Measurements from ENCODE around the gene ATAD5. TPM values are rescaled to one million over a fixed set of nuclear protein-coding genes. Genes with fewer than 3 reads are reported as not detected.

Gene ATAD5
- 0.36 TPM for total RNA-seq
- long read RNA-seq, partial matches to known transcripts, result 0 of 1 reads
- long read RNA-seq, other reads (novel, unspliced or antisense), result 1 of 1 reads

- intact Hi-C loops (cut with micrococcal nuclease), result no loop called here
- peak; percentile 93 for DNase-seq
- peak within 1 kb of the TSS; percentile 94 for H3K4me3 ChIP-seq
- H3K9me3 ChIP-seq (replicated peaks), result no peaks in the 10 kb centered on the region
- H3K36me3 ChIP-seq, result no peaks in the 10 kb centered on the region
- no peaks in the 10 kb centered on the region for H3K27me3 ChIP-seq (ENCODE audit: low read depth)
- no peak for TF ChIP-seq CTCF (IDR thresholded peaks at IDR 0.05; ENCODE audit: borderline replicate concordance)
- peak within 1 kb of the TSS; percentile 26 for H3K27ac ChIP-seq (replicated peaks)
- H3K4me1 ChIP-seq, result peaks cover 19% of the 10 kb centered on the region
These were observed at the start of gene ATAD5 for GRCh38 chr17:30831663-30832437. Gene ATAD5 (plus strand): TSS chr17:30831966. CDS start chr17:30832348, 382 bp downstream.

DNA sequence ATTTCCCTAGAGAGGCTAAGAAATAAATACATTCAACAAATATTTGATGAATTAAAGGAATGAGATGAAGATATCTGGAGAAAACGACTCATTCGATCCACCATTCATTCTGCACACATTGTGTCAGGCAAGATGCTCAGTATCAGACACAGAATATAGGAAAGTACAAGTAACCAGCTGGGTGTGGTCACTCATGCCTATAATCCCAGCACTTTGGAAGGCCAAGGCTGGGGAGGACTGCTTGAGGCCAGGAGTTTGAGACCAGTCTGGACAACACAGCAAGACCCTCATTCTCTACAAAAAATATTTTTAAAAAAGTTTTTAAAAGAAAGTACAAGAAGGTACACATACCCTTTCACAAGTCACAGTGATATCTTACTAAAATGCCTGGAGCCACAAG lies 49.6 kb upstream of the ATAD5 start:
- no peak for DNase-seq
- peaks cover 72% of the 10 kb centered on the region for H3K36me3 ChIP-seq
- intact Hi-C loops (cut with micrococcal nuclease), result no loop called here

DNA sequence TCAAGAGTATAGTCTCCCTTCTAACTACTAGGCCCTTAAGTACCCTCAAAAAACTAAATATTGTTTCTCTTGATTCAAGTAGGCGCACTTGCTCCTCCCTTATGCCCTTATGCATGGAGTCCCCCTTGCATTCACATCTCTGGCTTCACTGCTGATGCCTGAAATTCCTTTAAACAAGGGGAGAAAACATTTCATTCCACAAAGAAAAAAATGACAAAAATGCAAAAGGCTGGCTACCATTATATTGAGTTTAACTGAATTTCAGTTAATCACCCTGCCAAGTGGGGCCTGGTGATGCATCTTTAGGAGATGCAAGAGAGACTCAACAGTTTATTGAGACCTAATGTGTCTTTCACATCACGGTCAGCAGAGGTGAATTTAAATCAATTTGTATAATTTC lies 42.8 kb upstream of the ATAD5 start:
- H3K4me1 ChIP-seq, result no peaks in the 10 kb centered on the region
- H3K36me3 ChIP-seq, result peaks cover 87% of the 10 kb centered on the region
- intact Hi-C loops (cut with micrococcal nuclease), result no loop called here
- H3K4me3 ChIP-seq, result no peak overlapping the region
- no peaks in the 10 kb centered on the region for H3K9me3 ChIP-seq (replicated peaks)
- no peaks in the 10 kb centered on the region for H3K27me3 ChIP-seq (ENCODE audit: low read depth)
- no peak overlapping the region for H3K27ac ChIP-seq (replicated peaks)
- no peak for TF ChIP-seq CTCF (IDR thresholded peaks at IDR 0.05; ENCODE audit: borderline replicate concordance)
- no peak for DNase-seq

More for the DNA sequence above, 49.6 kb upstream of the ATAD5 start:
- no peak for TF ChIP-seq CTCF (IDR thresholded peaks at IDR 0.05; ENCODE audit: borderline replicate concordance)
- no peaks in the 10 kb centered on the region for H3K9me3 ChIP-seq (replicated peaks)
- no peaks in the 10 kb centered on the region for H3K27me3 ChIP-seq (ENCODE audit: low read depth)
- H3K27ac ChIP-seq (replicated peaks), result no peak overlapping the region
- H3K4me1 ChIP-seq, result no peaks in the 10 kb centered on the region
- no peak overlapping the region for H3K4me3 ChIP-seq

- TF ChIP-seq CTCF (IDR thresholded peaks at IDR 0.05; ENCODE audit: borderline replicate concordance), result no peak
- Histone ChIP-seq H3K4me3 (no peak overlapping the region), H3K4me1 (no peaks in the 10 kb centered on the region), H3K9me3 (replicated peaks) (no peaks in the 10 kb centered on the region), H3K27ac (replicated peaks) (no peak overlapping the region), H3K36me3 (peaks cover 86% of the 10 kb centered on the region), H3K27me3 (ENCODE audit: low read depth) (no peaks in the 10 kb centered on the region)
- DNase-seq, result no peak
- intact Hi-C loops (cut with micrococcal nuclease), result no loop called here
These were observed 41.5 kb upstream of the ATAD5 start for GRCh38 chr17:30790279-30790678.

- H3K9me3 ChIP-seq (replicated peaks), result no peaks in the 10 kb centered on the region
- DNase-seq, result no peak
- H3K4me1 ChIP-seq, result no peaks in the 10 kb centered on the region
- H3K36me3 ChIP-seq, result peaks cover 79% of the 10 kb centered on the region
- H3K27ac ChIP-seq (replicated peaks), result no peak overlapping the region
- intact Hi-C loops (cut with micrococcal nuclease), result no loop called here
- TF ChIP-seq CTCF (IDR thresholded peaks at IDR 0.05; ENCODE audit: borderline replicate concordance), result no peak
- H3K4me3 ChIP-seq, result no peak overlapping the region
- no peaks in the 10 kb centered on the region for H3K27me3 ChIP-seq (ENCODE audit: low read depth)
These were observed 38.3 kb upstream of the ATAD5 start for GRCh38 chr17:30793282-30793977.

Data from left ventricle myocardium inferior (tissue), 1 donor.